NCI-H446 treated with DMSO at 0.1 percent for 48 hours (cell line): Measurements from ENCODE around the gene FAM3C.
"Not testable (repeated sequence)": the region's sequence is repeated elsewhere in the genome, so short reads cannot be mapped to it uniquely, and the experiment has no call there.

Experiments used
- DNase-seq: peaks from one replicate; lab custom pipeline; 2025; lab: John Stamatoyannopoulos, UW

The FAM3C gene

GRCh38 chr7:121330053-121330833, 65.9 kb downstream of the FAM3C start:
- DNase-seq = no peak

GRCh38 chr7:121329191-121330052, 66.7 kb downstream of the FAM3C start:
- no peak for DNase-seq

GRCh38 chr7:121328508-121329190, 67.5 kb downstream of the FAM3C start, which contains the start of gene WNT16:
TSS of gene WNT16 (plus strand) at chr7:121329000. CDS start at chr7:121329293, 293 bp downstream.
- no peak for DNase-seq

- no peak for DNase-seq
These were observed 68.4 kb downstream of the FAM3C start for GRCh38 chr7:121327671-121328070.

- no peak for DNase-seq
These were observed 72.4 kb downstream of the FAM3C start for GRCh38 chr7:121323515-121324302.

GRCh38 chr7:121322460-121322859, 73.6 kb downstream of the FAM3C start:
- no peak for DNase-seq

GRCh38 chr7:121315170-121315569, 80.9 kb downstream of the FAM3C start:
- not testable (repeated sequence) for DNase-seq

- DNase-seq = peak; percentile 86
These were observed 82.1 kb downstream of the FAM3C start for GRCh38 chr7:121313793-121314676.

GRCh38 chr7:121313220-121313792, 82.8 kb downstream of the FAM3C start:
- no peak for DNase-seq

GRCh38 chr7:121307021-121307574, 89.0 kb downstream of the FAM3C start:
- no peak for DNase-seq

GRCh38 chr7:121306565-121306964, 89.5 kb downstream of the FAM3C start:
- no peak for DNase-seq

- DNase-seq = no peak
These were observed 91.0 kb downstream of the FAM3C start for GRCh38 chr7:121305109-121305508.

GRCh38 chr7:121304102-121304658, 91.9 kb downstream of the FAM3C start:
- no peak for DNase-seq

- DNase-seq = no peak
These were observed 92.5 kb downstream of the FAM3C start for GRCh38 chr7:121303422-121304101.

GRCh38 chr7:121302214-121302745, 93.8 kb downstream of the FAM3C start:
- DNase-seq = no peak

- peak; percentile 10 for DNase-seq
These were observed 94.5 kb downstream of the FAM3C start for GRCh38 chr7:121301446-121302213.

GRCh38 chr7:121300685-121301420, 95.3 kb downstream of the FAM3C start:
- peak; percentile 7 for DNase-seq
